A204.1 (cell line): ENCODE data around the gene DFFB.
"Not testable (repeated sequence)": the region's sequence is repeated elsewhere in the genome, so short reads cannot be mapped to it uniquely, and the experiment has no call there.

Experiments
- FAIRE-seq: peaks from 2 replicates; lab custom pipeline; 2012; peaks lifted over from hg19 to GRCh38; lab: Jason Lieb, UNC

Gene DFFB, protein sequence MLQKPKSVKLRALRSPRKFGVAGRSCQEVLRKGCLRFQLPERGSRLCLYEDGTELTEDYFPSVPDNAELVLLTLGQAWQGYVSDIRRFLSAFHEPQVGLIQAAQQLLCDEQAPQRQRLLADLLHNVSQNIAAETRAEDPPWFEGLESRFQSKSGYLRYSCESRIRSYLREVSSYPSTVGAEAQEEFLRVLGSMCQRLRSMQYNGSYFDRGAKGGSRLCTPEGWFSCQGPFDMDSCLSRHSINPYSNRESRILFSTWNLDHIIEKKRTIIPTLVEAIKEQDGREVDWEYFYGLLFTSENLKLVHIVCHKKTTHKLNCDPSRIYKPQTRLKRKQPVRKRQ

GRCh38 chr1:3856923-3857790 lies at the start of gene DFFB, which contains the start of gene CEP104:
TSS of gene DFFB (plus strand) at chr1:3857476. CDS start at chr1:3857604, 128 bp downstream.
TSS of gene CEP104 (minus strand) at chr1:3857211. CDS start at chr1:3852407, 4,804 bp downstream.
- no peak for FAIRE-seq

DNA sequence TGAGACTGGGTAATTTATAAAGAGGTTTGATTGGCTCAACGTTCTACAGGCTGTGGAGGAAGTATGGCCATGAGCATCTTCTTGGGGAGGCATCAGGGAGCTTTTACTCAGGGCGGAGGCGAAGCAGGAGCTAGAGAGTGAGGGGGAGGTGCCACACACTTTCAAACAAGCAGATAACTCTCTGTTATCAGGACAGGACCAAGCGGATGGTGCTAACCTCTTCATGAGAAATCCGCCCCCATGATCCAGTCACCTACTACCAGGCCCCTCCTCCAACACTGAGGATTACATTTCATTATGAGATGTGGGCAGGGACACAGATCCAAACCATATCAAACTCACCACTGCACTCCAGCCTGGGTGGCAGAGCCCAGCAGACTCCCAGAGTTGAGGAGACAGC lies 49.5 kb upstream of the DFFB start:
- no peak for FAIRE-seq

DNA sequence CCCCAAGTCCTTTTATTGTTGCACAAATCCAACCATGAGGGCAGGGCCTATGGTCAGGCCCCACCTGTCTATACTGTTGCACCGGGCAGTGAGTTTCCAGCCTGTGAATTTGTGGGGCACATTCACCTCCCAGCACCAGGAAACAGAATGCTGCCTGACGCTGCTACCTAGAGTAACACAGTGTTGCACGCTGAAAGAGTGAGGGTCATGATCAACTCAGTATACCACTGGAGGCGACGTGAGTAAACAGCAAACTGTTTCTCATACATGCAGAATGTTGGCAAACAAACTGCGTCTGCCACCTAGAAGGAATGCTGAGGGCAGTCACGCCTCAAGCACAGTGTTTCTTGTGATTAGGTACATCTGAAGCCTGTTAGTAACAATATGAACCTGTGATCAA lies 47.6 kb upstream of the DFFB start:
- FAIRE-seq: no peak

- not testable (repeated sequence) for FAIRE-seq
Measured at GRCh38 chr1:3810149-3810761, 47.0 kb upstream of the DFFB start.

GRCh38 chr1:3811595-3811911 lies 45.7 kb upstream of the DFFB start:
- FAIRE-seq: no peak

- no peak for FAIRE-seq
Measured at GRCh38 chr1:3814065-3814464, 43.2 kb upstream of the DFFB start.

GRCh38 chr1:3814771-3815561 lies 42.3 kb upstream of the DFFB start:
- FAIRE-seq: no peak

- FAIRE-seq: no peak
Measured at GRCh38 chr1:3816331-3817137, 40.7 kb upstream of the DFFB start.

- no peak for FAIRE-seq
Measured at GRCh38 chr1:3817138-3817740, 40.0 kb upstream of the DFFB start.

DNA sequence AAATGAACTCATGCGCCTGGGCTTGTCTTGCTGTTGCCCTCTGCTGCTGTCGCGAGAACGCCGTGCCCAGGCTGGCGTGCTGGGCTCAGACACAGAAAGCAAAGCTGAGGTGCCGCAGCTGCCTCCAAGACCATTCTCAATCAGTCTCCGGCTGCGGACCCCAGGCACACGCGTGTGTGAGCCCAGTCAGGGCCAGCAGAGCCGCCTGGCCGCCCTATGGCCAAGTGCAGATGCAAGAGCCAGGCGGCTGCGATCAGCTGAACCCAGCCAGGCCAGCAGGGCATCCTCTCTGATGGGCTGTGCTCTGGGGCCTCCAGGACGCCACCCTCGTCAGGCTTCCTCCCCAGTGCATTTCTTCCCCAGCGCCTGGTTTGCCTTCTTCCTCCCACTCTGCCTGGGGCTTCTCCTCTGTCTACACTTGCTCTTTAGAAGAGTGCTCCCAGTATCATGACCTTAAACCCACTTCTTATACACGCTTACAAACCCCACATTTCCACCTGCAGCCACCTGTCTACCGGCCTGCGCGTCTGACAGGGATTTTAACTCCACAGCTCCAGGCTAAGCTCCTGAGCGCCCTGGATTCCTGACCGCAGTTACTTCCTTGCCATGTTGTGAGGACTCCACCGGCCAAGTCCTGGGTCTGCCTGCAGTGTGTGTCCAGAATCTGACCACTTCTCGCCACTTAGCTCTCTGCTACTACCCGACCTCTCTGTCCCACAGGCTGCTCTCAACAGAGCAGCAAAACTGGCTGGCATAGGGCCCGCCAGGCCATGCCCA lies 39.3 kb upstream of the DFFB start:
- FAIRE-seq: no peak

GRCh38 chr1:3819771-3820200 lies 37.5 kb upstream of the DFFB start:
- no peak for FAIRE-seq

DNA sequence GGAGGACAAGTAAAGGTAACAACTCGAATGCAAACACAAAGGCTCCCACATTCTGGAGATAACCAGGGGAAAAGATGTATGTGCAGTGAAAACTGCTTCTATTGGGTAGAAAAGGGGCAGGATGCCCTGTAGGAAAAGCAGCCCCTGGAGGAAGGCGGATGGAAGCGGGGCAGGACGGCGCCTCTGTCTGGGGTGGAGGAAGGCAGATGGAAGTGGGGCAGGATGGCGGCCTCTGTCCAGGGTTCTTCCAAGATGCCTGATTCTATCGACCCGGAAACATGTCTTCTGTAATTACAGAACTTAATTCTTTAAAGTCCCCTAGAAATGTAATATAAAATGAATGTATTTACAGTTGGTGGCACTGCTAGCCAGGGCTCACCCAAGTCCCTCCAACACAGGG lies 37.0 kb upstream of the DFFB start:
- no peak for FAIRE-seq

DNA sequence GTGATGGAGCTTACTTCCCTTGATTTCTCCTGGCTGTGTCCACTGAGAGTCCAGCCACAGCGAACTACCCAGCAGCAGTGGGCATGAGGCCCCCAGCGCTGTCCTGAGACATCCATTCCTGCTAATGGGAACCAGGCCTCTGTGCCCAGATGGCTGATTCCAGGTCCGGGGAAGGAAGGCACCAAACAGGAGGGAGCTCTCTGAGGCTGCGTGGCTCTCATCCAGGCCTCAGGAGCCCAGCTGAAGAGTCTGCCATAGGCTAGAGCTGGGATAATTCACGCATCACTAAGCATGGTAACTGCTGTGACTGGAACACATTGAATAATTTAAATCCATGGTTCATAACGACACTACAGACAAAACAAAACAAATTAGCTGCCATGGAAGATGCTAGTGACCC lies 36.3 kb upstream of the DFFB start:
- FAIRE-seq: no peak

- FAIRE-seq: no peak
Measured at GRCh38 chr1:3821447-3821846, 35.8 kb upstream of the DFFB start.

- no peak for FAIRE-seq
Measured at GRCh38 chr1:3821908-3822307, 35.4 kb upstream of the DFFB start.

DNA sequence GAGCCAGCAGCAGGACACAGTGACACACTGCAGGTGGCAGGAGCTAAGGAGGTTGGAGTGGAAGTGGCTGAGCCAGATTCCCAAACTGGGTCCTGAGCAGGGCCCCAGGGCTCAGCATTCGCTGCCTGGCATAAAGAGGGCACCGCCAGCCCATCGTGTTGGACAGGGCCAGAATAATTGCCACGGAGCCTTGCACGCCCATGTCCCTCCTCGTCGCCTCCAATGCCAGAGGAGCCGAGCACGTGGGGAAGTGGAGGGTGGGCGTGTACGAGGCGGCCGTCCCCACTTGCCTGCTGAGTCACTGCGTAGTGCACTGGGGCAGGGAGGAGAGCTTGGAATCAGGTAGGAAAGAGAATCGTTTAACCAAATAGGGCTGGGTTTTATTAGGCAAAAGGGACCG lies 34.9 kb upstream of the DFFB start:
- FAIRE-seq: no peak

GRCh38 chr1:3824650-3825049 lies 32.6 kb upstream of the DFFB start:
- FAIRE-seq: no peak

DNA sequence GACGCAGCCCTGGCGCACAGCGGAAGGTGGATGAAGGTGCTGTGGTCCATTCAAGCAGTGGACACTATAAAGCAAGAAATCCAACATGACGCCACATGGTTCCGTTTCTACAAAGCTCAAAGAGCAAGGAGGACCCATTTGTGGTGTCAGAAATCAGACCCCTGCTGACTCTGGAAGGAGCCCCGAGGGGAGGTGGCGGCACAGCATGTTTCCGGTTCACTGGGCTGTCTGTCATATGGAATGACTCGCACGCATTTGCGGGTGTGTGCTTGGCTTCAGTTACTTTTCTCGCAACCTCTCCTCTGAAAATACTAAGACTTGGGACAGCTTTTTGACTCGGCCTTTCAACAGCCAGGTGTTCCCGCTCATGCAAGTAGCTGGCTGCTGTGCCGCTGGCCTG lies 31.9 kb upstream of the DFFB start:
- FAIRE-seq: no peak

DNA sequence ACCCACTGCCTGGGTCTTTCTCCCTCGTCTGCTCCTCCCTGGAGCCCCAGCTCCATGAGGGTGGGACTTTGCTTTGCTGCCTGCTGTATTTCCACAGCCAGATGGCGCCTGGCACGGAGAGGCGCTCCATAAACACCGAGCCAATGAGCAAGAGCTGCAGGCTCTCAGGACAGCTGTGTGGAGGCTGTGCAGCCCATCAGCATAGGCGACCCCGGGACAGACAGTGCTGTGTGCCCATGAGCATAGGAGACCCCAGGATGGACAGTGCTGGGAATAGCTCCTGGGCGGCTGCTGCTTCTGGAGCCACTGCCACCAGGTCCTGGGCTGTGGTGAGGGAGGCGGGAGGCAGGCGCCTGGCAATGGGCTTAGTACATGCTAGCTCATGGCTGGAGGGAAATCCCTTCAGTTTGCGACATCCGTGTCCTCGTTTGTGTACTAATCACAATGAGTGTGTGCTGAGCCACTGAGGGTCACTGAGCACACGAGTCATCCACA lies 29.4 kb upstream of the DFFB start:
- FAIRE-seq: no peak

DNA sequence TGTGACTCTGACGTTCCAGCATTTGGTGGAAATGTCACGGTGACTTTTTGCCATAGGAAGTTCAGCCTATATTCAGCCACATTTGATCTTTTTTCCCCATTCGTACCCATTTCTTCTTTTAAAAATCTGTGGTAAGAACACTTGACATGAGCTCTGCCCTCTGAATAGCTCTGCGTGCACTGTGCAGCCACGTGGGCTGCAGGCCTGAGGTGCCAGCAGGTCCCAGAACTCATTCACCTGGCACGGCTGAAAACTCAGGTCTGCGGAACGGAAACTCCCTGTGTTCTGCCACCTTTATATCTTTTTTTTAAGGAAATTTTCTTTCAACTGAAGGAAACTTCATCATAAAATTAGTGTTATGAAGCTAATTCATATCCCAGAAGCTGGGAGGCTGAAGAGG lies 28.9 kb upstream of the DFFB start:
- no peak for FAIRE-seq
